Measurements from ENCODE around the gene EMP1. TPM values are rescaled to one million over a fixed set of nuclear protein-coding genes. Genes with fewer than 3 reads are reported as not detected.

The EMP1 gene
- polyA plus RNA-seq, 1 donor from 2014 or later: 0.33 TPM

DNA sequence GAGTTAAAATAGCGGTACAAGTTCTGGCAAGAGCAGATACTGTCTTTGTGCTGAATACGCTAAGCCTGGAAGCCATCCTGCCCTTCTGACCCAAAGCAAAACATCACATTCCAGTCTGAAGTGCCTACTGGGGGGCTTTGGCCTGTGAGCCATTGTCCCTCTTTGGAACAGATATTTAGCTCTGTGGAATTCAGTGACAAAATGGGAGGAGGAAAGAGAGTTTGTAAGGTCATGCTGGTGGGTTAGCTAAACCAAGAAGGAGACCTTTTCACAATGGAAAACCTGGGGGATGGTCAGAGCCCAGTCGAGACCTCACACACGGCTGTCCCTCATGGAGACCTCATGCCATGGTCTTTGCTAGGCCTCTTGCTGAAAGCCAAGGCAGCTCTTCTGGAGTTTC, 18.5 kb downstream of the EMP1 start:
- no peak overlapping the region for H2AFZ ChIP-seq (ENCODE audit: low read depth, low read length)
- H3K79me2 ChIP-seq (replicated peaks; ENCODE audit: insufficient read depth, low read length): no peaks in the 10 kb centered on the region
- H3K9me3 ChIP-seq (ENCODE audit: low read length): no peaks in the 10 kb centered on the region

GRCh38 chr12:13218641-13219040, 22.1 kb downstream of the EMP1 start:
- Histone ChIP-seq H3K9ac (ENCODE audit: low read length) (no peak overlapping the region), H3F3A (ENCODE audit: insufficient read depth, low read length, poor library complexity, severe bottlenecking) (no peaks in the 10 kb centered on the region), H3K79me2 (replicated peaks; ENCODE audit: insufficient read depth, low read length) (no peaks in the 10 kb centered on the region), H3K4me3 (ENCODE audit: low read length) (no peak overlapping the region), H2AFZ (ENCODE audit: low read depth, low read length) (no peak overlapping the region), H3K27ac (ENCODE audit: low read length) (no peak overlapping the region), H3K9me3 (ENCODE audit: low read length) (no peaks in the 10 kb centered on the region), H4K20me1 (ENCODE audit: insufficient read depth) (no peaks in the 10 kb centered on the region), H3K27me3 (ENCODE audit: insufficient read depth, low read depth, low read length) (no peaks in the 10 kb centered on the region), H3K9me2 (ENCODE audit: insufficient read depth, low read length) (no peaks in the 10 kb centered on the region), H3K36me3 (ENCODE audit: insufficient read depth, low read length) (no peaks in the 10 kb centered on the region), H3K4me2 (ENCODE audit: low read length) (no peak overlapping the region)
- no peak for TF ChIP-seq TAF1 (IDR thresholded peaks at IDR 0.05; ENCODE audit: low read depth)
- no peak for TF ChIP-seq RAD21 (conservative IDR thresholded peaks at IDR 0.05)

More for the DNA sequence above, 18.5 kb downstream of the EMP1 start:
- Histone ChIP-seq H3F3A (ENCODE audit: insufficient read depth, low read length, poor library complexity, severe bottlenecking) (no peaks in the 10 kb centered on the region), H3K9me2 (ENCODE audit: insufficient read depth, low read length) (no peaks in the 10 kb centered on the region), H4K20me1 (ENCODE audit: insufficient read depth) (no peaks in the 10 kb centered on the region), H3K9ac (ENCODE audit: low read length) (no peak overlapping the region), H3K4me2 (ENCODE audit: low read length) (no peak overlapping the region), H3K4me3 (ENCODE audit: low read length) (no peak overlapping the region), H3K27me3 (ENCODE audit: insufficient read depth, low read depth, low read length) (no peaks in the 10 kb centered on the region), H3K27ac (ENCODE audit: low read length) (no peak overlapping the region), H3K36me3 (ENCODE audit: insufficient read depth, low read length) (no peaks in the 10 kb centered on the region)
- TF ChIP-seq RAD21 (conservative IDR thresholded peaks at IDR 0.05): no peak
- no peak for TF ChIP-seq POLR2AphosphoS5 (IDR thresholded peaks at IDR 0.05)

DNA sequence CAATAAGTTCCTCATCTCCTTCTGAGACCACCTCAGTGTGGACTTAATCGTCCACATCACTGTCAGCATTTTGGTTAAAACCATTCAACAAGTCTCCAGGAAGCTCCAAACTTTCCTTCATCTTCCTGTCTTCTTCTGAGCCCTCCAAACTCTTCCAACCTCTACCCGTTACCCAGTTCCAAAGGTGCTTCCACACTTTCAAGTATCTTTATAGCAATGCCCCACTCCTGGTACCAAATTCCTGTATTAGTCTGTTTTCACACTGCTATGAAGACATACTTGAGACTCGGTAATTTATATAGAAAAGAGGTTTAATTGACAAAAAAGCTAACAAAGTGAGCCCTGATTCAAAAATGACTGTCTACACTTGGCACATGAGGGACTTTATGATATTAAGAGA, 22.8 kb downstream of the EMP1 start:
- H3F3A ChIP-seq (ENCODE audit: insufficient read depth, low read length, poor library complexity, severe bottlenecking): no peaks in the 10 kb centered on the region
- H3K4me2 ChIP-seq (ENCODE audit: low read length): no peak overlapping the region
- no peak overlapping the region for H2AFZ ChIP-seq (ENCODE audit: low read depth, low read length)
- H3K27me3 ChIP-seq (ENCODE audit: insufficient read depth, low read depth, low read length): no peaks in the 10 kb centered on the region
- no peak overlapping the region for H3K9ac ChIP-seq (ENCODE audit: low read length)
- no peaks in the 10 kb centered on the region for H3K9me3 ChIP-seq (ENCODE audit: low read length)
- no peak overlapping the region for H3K4me3 ChIP-seq (ENCODE audit: low read length)
- H3K9me2 ChIP-seq (ENCODE audit: insufficient read depth, low read length): no peaks in the 10 kb centered on the region
- no peak for TF ChIP-seq EP300 (conservative IDR thresholded peaks at IDR 0.05; ENCODE audit: poor library complexity, severe bottlenecking)
- no peak for TF ChIP-seq CTCF (IDR thresholded peaks at IDR 0.05; ENCODE audit: poor library complexity, severe bottlenecking)
- TF ChIP-seq, protein P1, sequence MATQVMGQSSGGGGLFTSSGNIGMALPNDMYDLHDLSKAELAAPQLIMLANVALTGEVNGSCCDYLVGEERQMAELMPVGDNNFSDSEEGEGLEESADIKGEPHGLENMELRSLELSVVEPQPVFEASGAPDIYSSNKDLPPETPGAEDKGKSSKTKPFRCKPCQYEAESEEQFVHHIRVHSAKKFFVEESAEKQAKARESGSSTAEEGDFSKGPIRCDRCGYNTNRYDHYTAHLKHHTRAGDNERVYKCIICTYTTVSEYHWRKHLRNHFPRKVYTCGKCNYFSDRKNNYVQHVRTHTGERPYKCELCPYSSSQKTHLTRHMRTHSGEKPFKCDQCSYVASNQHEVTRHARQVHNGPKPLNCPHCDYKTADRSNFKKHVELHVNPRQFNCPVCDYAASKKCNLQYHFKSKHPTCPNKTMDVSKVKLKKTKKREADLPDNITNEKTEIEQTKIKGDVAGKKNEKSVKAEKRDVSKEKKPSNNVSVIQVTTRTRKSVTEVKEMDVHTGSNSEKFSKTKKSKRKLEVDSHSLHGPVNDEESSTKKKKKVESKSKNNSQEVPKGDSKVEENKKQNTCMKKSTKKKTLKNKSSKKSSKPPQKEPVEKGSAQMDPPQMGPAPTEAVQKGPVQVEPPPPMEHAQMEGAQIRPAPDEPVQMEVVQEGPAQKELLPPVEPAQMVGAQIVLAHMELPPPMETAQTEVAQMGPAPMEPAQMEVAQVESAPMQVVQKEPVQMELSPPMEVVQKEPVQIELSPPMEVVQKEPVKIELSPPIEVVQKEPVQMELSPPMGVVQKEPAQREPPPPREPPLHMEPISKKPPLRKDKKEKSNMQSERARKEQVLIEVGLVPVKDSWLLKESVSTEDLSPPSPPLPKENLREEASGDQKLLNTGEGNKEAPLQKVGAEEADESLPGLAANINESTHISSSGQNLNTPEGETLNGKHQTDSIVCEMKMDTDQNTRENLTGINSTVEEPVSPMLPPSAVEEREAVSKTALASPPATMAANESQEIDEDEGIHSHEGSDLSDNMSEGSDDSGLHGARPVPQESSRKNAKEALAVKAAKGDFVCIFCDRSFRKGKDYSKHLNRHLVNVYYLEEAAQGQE (IDR thresholded peaks at IDR 0.05; ENCODE audit: borderline replicate concordance): no peak
- no peak for TF ChIP-seq POLR2AphosphoS5 (IDR thresholded peaks at IDR 0.05)
- TF ChIP-seq EZH2 (IDR thresholded peaks at IDR 0.05; ENCODE audit: borderline replicate concordance, insufficient read depth, low read length, poor library complexity, severe bottlenecking): no peak
- no peak for TF ChIP-seq RAD21 (conservative IDR thresholded peaks at IDR 0.05)
- TF ChIP-seq SMC3 (conservative IDR thresholded peaks at IDR 0.05; ENCODE audit: poor library complexity): no peak
- no peak for TF ChIP-seq MXI1 (conservative IDR thresholded peaks at IDR 0.05; ENCODE audit: poor library complexity, severe bottlenecking)
- no peak for TF ChIP-seq TAF1 (IDR thresholded peaks at IDR 0.05; ENCODE audit: low read depth)
- H4K20me1 ChIP-seq (ENCODE audit: insufficient read depth): no peaks in the 10 kb centered on the region
- no peaks in the 10 kb centered on the region for H3K36me3 ChIP-seq (ENCODE audit: insufficient read depth, low read length)
- no peaks in the 10 kb centered on the region for H3K79me2 ChIP-seq (replicated peaks; ENCODE audit: insufficient read depth, low read length)
- no peak overlapping the region for H3K27ac ChIP-seq (ENCODE audit: low read length)
